H9 (cell line): Measurements from ENCODE around the gene ZDHHC19. TPM values are rescaled to one million over a fixed set of nuclear protein-coding genes. Genes with fewer than 3 reads are reported as not detected.

ENCODE experiments used
- DNase-seq: peaks from one replicate; pipeline ENCODE4 v3.0.0-alpha.2; 2017
- H2AFZ ChIP-seq: one replicate; pipeline ENCODE4 v1.6.1; 2013; ENCODE audit warnings: mild to moderate bottlenecking, low read length, control low read depth, moderate library complexity
- H2AK5ac ChIP-seq: 2 replicates; pipeline ENCODE4 v1.6.1; 2013; ENCODE audit warnings: low read length, control low read depth, mixed read lengths; ENCODE audit not compliant: insufficient read length
- H2BK120ac ChIP-seq: one replicate; pipeline ENCODE4 v1.6.1; 2013; ENCODE audit warnings: low read depth, mild to moderate bottlenecking, low read length, control low read depth, inconsistent platforms; ENCODE audit not compliant: poor library complexity, severe bottlenecking
- H2BK12ac ChIP-seq: 2 replicates; pipeline ENCODE4 v1.6.1; 2013; ENCODE audit warnings: low read length, control low read depth, mixed read lengths, low read depth; ENCODE audit not compliant: insufficient read length
- H2BK15ac ChIP-seq: 2 replicates; pipeline ENCODE4 v1.6.1; 2013; ENCODE audit warnings: low read depth, low read length, control low read depth
- H2BK20ac ChIP-seq: one replicate; pipeline ENCODE4 v1.6.1; 2013; ENCODE audit warnings: low read depth, mild to moderate bottlenecking, low read length, control low read depth, inconsistent platforms; ENCODE audit not compliant: poor library complexity, severe bottlenecking
- H2BK5ac ChIP-seq: 2 replicates; pipeline ENCODE4 v1.6.1; 2013; ENCODE audit warnings: low read length, control low read depth, mixed read lengths; ENCODE audit not compliant: insufficient read length
- H3K14ac ChIP-seq: 2 replicates; pipeline ENCODE4 v1.6.1; 2013; ENCODE audit warnings: low read length, control low read depth; ENCODE audit not compliant: insufficient read depth
- H3K18ac ChIP-seq: 2 replicates; pipeline ENCODE4 v1.6.1; 2013; ENCODE audit warnings: low read depth, mild to moderate bottlenecking, mixed read lengths, low read length, control low read depth; ENCODE audit not compliant: insufficient read length
- H3K23ac ChIP-seq: 2 replicates; pipeline ENCODE4 v1.6.1; 2013; ENCODE audit warnings: low read length, control low read depth, mixed read lengths, low read depth; ENCODE audit not compliant: insufficient read length
- H3K23me2 ChIP-seq: 2 replicates; pipeline ENCODE4 v1.6.1; 2013; ENCODE audit warnings: low read depth, mild to moderate bottlenecking, mixed read lengths, low read length, control low read depth; ENCODE audit not compliant: insufficient read length, poor library complexity, severe bottlenecking
- H3K27ac ChIP-seq: 2 replicates; pipeline ENCODE4 v1.5.1; 2013; ENCODE audit warnings: low read length, control low read depth, mixed read lengths, low read depth; ENCODE audit not compliant: insufficient read length
- H3K27me3 ChIP-seq: 2 replicates; pipeline ENCODE4 v1.6.1; 2013; ENCODE audit warnings: low read length, control low read depth, inconsistent platforms; ENCODE audit not compliant: insufficient read depth
- H3K4ac ChIP-seq: 2 replicates; pipeline ENCODE4 v1.6.1; 2013; ENCODE audit warnings: low read depth, mild to moderate bottlenecking, control low read depth, inconsistent platforms, low read length, moderate library complexity
- H3K4me1 ChIP-seq: 2 replicates; pipeline ENCODE4 v1.6.1; 2013; ENCODE audit warnings: low read length, control low read depth, inconsistent platforms; ENCODE audit not compliant: insufficient read depth
- H3K4me2 ChIP-seq: 2 replicates; pipeline ENCODE4 v1.6.1; 2013; ENCODE audit warnings: low read length, control low read depth, mixed read lengths; ENCODE audit not compliant: insufficient read length, insufficient read depth
- H3K56ac ChIP-seq: 2 replicates; pipeline ENCODE4 v1.6.1; 2013; ENCODE audit warnings: low read depth, mild to moderate bottlenecking, mixed read lengths, low read length, control low read depth; ENCODE audit not compliant: insufficient read length
- H3K79me1 ChIP-seq: 2 replicates; pipeline ENCODE4 v1.6.1; 2013; ENCODE audit warnings: low read depth, mild to moderate bottlenecking, moderate library complexity, low read length, control low read depth, inconsistent platforms; ENCODE audit not compliant: insufficient read depth, poor library complexity, severe bottlenecking
- H3K79me2 ChIP-seq: 2 replicates; pipeline ENCODE4 v1.6.1; 2013; ENCODE audit warnings: low read length, control low read depth, inconsistent platforms; ENCODE audit not compliant: insufficient read depth
- H3K9ac ChIP-seq: 2 replicates; pipeline ENCODE4 v1.6.1; 2013; ENCODE audit warnings: low read length, control low read depth, mixed read lengths; ENCODE audit not compliant: insufficient read length; ENCODE audit errors: extremely low read depth
- H3K9me3 ChIP-seq: one replicate; pipeline ENCODE4 v1.6.1; 2013; ENCODE audit warnings: low read depth, low read length, inconsistent platforms; ENCODE audit not compliant: control insufficient read depth
- H3T11ph ChIP-seq: one replicate; pipeline ENCODE4 v1.6.1; 2013; ENCODE audit warnings: mild to moderate bottlenecking, low read length, control low read depth, inconsistent platforms
- H4K20me1 ChIP-seq: one replicate; pipeline ENCODE4 v1.6.1; 2013; ENCODE audit not compliant: control insufficient read depth, insufficient read length, insufficient read depth
- H4K5ac ChIP-seq: 2 replicates; pipeline ENCODE4 v1.6.1; 2013; ENCODE audit warnings: low read depth, mild to moderate bottlenecking, mixed read lengths, low read length, control low read depth; ENCODE audit not compliant: insufficient read length
- H4K8ac ChIP-seq: replicated peaks from 2 replicates; pipeline ENCODE4 v1.6.1; 2013; ENCODE audit warnings: low read length, control low read depth, mixed read lengths, low read depth; ENCODE audit not compliant: insufficient read length
- H4K91ac ChIP-seq: 2 replicates; pipeline ENCODE4 v1.6.1; 2013; ENCODE audit warnings: low read depth, mild to moderate bottlenecking, moderate library complexity, mixed read lengths, low read length, control low read depth; ENCODE audit not compliant: insufficient read length
- H3K27ac Mint-ChIP-seq, 3 experiments: 2 replicates in 2 of 3; 3 replicates in 1 of 3; pipeline ENCODE4 v1.8.0; 2020 to 2021; ENCODE audit warnings: mixed read lengths in 3 of 3, mild to moderate bottlenecking in 1 of 3, moderate library complexity in 1 of 3
- H3K27me3 Mint-ChIP-seq: 2 replicates; pipeline ENCODE4 v1.8.0; 2021; ENCODE audit warnings: low read depth, mild to moderate bottlenecking, moderate library complexity, mixed read lengths
- H3K36me3 Mint-ChIP-seq, 3 experiments: 2 replicates in 2 of 3; 3 replicates in 1 of 3; pipeline ENCODE4 v1.8.0; 2020 to 2021; ENCODE audit warnings: low read depth in 3 of 3, mixed read lengths in 3 of 3; ENCODE audit not compliant: insufficient read depth in 1 of 3
- H3K4me1 Mint-ChIP-seq, 2 experiments: 2 replicates each; pipeline ENCODE4 v1.8.0; 2020; ENCODE audit warnings: mixed read lengths in 2 of 2
- H3K4me3 Mint-ChIP-seq, 2 experiments: 2 replicates in 1 of 2; 3 replicates in 1 of 2; pipeline ENCODE4 v1.8.0; 2020 to 2021; ENCODE audit warnings: mild to moderate bottlenecking in 2 of 2, mixed read lengths in 2 of 2, moderate library complexity in 1 of 2
- H3K9me3 Mint-ChIP-seq, 2 experiments: 2 replicates in 1 of 2; 3 replicates in 1 of 2; pipeline ENCODE4 v1.8.0; 2020; ENCODE audit warnings: mild to moderate bottlenecking in 2 of 2, mixed read lengths in 2 of 2, moderate library complexity in 1 of 2
- WGBS: extraction: QIAGEN DNeasy Blood & Tissue Kit; methylation state at CpG from one replicate; pipeline ENCODE4 v1.1.7; 2013; ENCODE audit warnings: missing lambda C conversion rate, low lambda C conversion rate, mixed read lengths; ENCODE audit not compliant: insufficient read length; ENCODE audit errors: extremely low coverage; 5-methylcytosine and 5-hydroxymethylcytosine counted together
- total RNA-seq: library from RNA; stranded (reverse); gene quantifications from 2 replicates; pipeline ENCODE4 v1.2.1, GENCODE V29; 2021
- TF ChIP-seq, protein P1 (sequence below): fragments of 200-600 bp; sonication (generic); conservative IDR thresholded peaks from 3 replicates; pipeline ENCODE4 v1.8.0; 2021; ENCODE audit warnings: antibody characterized with exemption, mild to moderate bottlenecking

Gene ZDHHC19
- total RNA-seq, 1 experiment from 2014 or later = 2.2 TPM

DNA sequence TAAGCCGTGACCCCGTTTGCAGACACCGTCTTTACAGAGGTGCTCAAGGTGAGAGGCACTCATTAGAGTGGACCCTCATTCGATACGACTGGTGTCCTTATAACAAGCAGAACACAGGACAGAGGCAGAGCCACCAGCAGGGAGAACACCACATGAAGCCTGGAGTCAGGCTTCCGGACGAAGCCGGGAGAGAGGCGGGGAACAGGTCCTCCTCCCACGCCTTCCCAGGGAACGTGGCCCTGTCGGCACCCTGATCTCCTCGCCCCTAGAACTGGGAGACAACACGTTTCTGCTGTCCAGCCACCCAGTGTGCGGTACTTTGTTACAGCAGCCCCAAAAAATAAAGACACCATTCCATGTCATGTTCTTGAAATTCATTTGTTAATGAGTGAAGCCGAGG, 33.6 kb downstream of the ZDHHC19 start:
- Histone ChIP-seq H3K4me2 (no peak overlapping the region), H4K8ac (no peak overlapping the region), H3K4ac (no peak overlapping the region), H3K23me2 (no peaks in the 10 kb centered on the region), H3T11ph (no peak overlapping the region), H2AK5ac (no peak overlapping the region), H4K20me1 (no peaks in the 10 kb centered on the region), H2BK15ac (no peak overlapping the region), H2BK120ac (no peak overlapping the region), H4K91ac (no peak overlapping the region), H3K9me3 (no peaks in the 10 kb centered on the region), H3K18ac (no peak overlapping the region), H3K4me1 (no peaks in the 10 kb centered on the region; the same call in 1 of the 2 replicates), H3K79me1 (no peaks in the 10 kb centered on the region), H3K14ac (no peak overlapping the region), H2BK12ac (no peak overlapping the region), H2BK20ac (no peak overlapping the region), H3K56ac (no peak overlapping the region), H3K23ac (no peak overlapping the region), H3K9ac (no peak overlapping the region), H2AFZ (no peak overlapping the region), H3K27me3 (no peaks in the 10 kb centered on the region), H3K79me2 (no peaks in the 10 kb centered on the region), H2BK5ac (no peak overlapping the region), H4K5ac (no peak overlapping the region), H3K27ac (no peak overlapping the region)
- WGBS = no CpG with 5 or more reads among the region's 16 CpGs
- no peak for DNase-seq
- TF ChIP-seq, protein P1, sequence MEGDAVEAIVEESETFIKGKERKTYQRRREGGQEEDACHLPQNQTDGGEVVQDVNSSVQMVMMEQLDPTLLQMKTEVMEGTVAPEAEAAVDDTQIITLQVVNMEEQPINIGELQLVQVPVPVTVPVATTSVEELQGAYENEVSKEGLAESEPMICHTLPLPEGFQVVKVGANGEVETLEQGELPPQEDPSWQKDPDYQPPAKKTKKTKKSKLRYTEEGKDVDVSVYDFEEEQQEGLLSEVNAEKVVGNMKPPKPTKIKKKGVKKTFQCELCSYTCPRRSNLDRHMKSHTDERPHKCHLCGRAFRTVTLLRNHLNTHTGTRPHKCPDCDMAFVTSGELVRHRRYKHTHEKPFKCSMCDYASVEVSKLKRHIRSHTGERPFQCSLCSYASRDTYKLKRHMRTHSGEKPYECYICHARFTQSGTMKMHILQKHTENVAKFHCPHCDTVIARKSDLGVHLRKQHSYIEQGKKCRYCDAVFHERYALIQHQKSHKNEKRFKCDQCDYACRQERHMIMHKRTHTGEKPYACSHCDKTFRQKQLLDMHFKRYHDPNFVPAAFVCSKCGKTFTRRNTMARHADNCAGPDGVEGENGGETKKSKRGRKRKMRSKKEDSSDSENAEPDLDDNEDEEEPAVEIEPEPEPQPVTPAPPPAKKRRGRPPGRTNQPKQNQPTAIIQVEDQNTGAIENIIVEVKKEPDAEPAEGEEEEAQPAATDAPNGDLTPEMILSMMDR = no peak
- peak overlapping the region in 1 of 3 experiments; percentile 37; a peak in 1 of 7 replicates for H3K27ac Mint-ChIP-seq
- no peaks in the 10 kb centered on the region for H3K36me3 Mint-ChIP-seq
- H3K9me3 Mint-ChIP-seq = no peaks in the 10 kb centered on the region
- H3K27me3 Mint-ChIP-seq = no peaks in the 10 kb centered on the region
- H3K4me1 Mint-ChIP-seq = peaks cover 20 to 24% of the 10 kb centered on the region in 2 experiments
- H3K4me3 Mint-ChIP-seq = no peak overlapping the region
